K562 (cell line): ENCODE data around the gene PACSIN2. TPM values are rescaled to one million over a fixed set of nuclear protein-coding genes. Genes with fewer than 3 reads are reported as not detected.

ENCODE experiments used
- ATAC-seq: fragments of 200-7000 bp; cut with Tn5 transposase; 3 replicates; pipeline ENCODE4 v1.9.1; 2020; ENCODE audit warnings: moderate library complexity
- BruUV-seq: library from RNA; stranded (reverse); fragments of 400-500 nt; replicated peaks from 2 replicates; lab custom pipeline; 2021; lab: Mats Ljungman, UMichigan
- CTCF ChIA-PET: fragments of 300-600 bp; formaldehyde crosslinking; extraction: SDS; loops from one replicate; lab custom pipeline; 2021; ENCODE audit warnings: low intra/inter-chr PET ratio; lab: Yijun Ruan, JAX
- POLR2A ChIA-PET: fragments of 300-600, 350-650 bp; sonication (Branson Sonifier 250); formaldehyde crosslinking; extraction: SDS; loops from one replicate; lab custom pipeline; 2021; ENCODE audit warnings: antibody characterized with exemption, inconsistent platforms; lab: Yijun Ruan, JAX
- DNase-seq, 4 experiments: peaks; one replicate each; pipeline versions ENCODE4 v3.0.0 to v3.0.0-alpha.2; 2011 to 2018; ENCODE audit warnings: low spot score in 3 of 4, mixed read lengths in 3 of 4; ENCODE audit errors: extremely low read depth in 1 of 4
- FAIRE-seq: peaks from 2 replicates; lab custom pipeline; 2011; peaks lifted over from hg19 to GRCh38; lab: Jason Lieb, UNC
- H2AFZ ChIP-seq: 2 replicates; pipeline ENCODE4 v1.6.0; 2011; ENCODE audit warnings: low read depth, low read length, control low read depth, inconsistent platforms
- H3K27ac ChIP-seq: fragments of 200-600 bp; 3 replicates; pipeline ENCODE4 v1.8.0; 2011; ENCODE audit warnings: low read depth, mild to moderate bottlenecking, control low read depth, inconsistent platforms, low read length, moderate library complexity, mixed read lengths; ENCODE audit errors: extremely low read depth
- H3K27me3 ChIP-seq, 2 experiments: fragments of 300-600 bp in 1 of 2; 2 replicates in 1 of 2; 3 replicates in 1 of 2; pipeline versions ENCODE4 v1.6.0 to v1.8.0; 2011; ENCODE audit warnings: inconsistent platforms in 2 of 2, low read length in 2 of 2, mild to moderate bottlenecking in 1 of 2, mixed read lengths in 1 of 2, moderate library complexity in 1 of 2; ENCODE audit not compliant: control insufficient read depth in 2 of 2, insufficient read depth in 2 of 2
- H3K36me3 ChIP-seq: fragments of 300-600 bp; 3 replicates; pipeline ENCODE4 v1.8.0; 2011; ENCODE audit warnings: mild to moderate bottlenecking, low read length, inconsistent platforms; ENCODE audit not compliant: control insufficient read depth, insufficient read depth
- H3K4me1 ChIP-seq, 2 experiments: fragments of 200-600 bp in 1 of 2; replicated peaks in 1 of 2; 2 replicates in 1 of 2; 3 replicates in 1 of 2; pipeline versions ENCODE4 v1.5.1 to v1.8.0; 2011; ENCODE audit warnings: inconsistent platforms in 2 of 2, low read length in 2 of 2, mild to moderate bottlenecking in 1 of 2, mixed read lengths in 1 of 2, moderate library complexity in 1 of 2; ENCODE audit not compliant: control insufficient read depth in 2 of 2, insufficient read depth in 2 of 2
- H3K4me2 ChIP-seq: 2 replicates; pipeline ENCODE4 v1.6.1; 2011; ENCODE audit warnings: low read length, control low read depth, inconsistent platforms, mixed read lengths; ENCODE audit not compliant: insufficient read depth
- H3K4me3 ChIP-seq: fragments of 200-600 bp; sonication (generic), shearing (Covaris generic); 2 replicates; pipeline ENCODE4 v1.5.1; 2016; ENCODE audit warnings: control low read depth, inconsistent platforms
- H3K79me2 ChIP-seq: fragments of 200-600 bp; 3 replicates; pipeline ENCODE4 v1.8.0; 2011; ENCODE audit warnings: low read length, inconsistent platforms; ENCODE audit not compliant: control insufficient read depth, insufficient read depth
- H3K9ac ChIP-seq, 2 experiments: 2 replicates each; pipeline versions ENCODE4 v1.6.0 to v1.6.1; 2011; ENCODE audit warnings: low read depth in 2 of 2, low read length in 2 of 2, control low read depth in 1 of 2, inconsistent platforms in 1 of 2, mild to moderate bottlenecking in 1 of 2, mixed read lengths in 1 of 2; ENCODE audit not compliant: insufficient read depth in 1 of 2
- H3K9me1 ChIP-seq: one replicate; pipeline ENCODE4 v1.6.0; 2011; ENCODE audit warnings: inconsistent platforms, mild to moderate bottlenecking, low read length, moderate library complexity; ENCODE audit not compliant: control insufficient read depth, insufficient read depth
- H3K9me3 ChIP-seq: replicated peaks from 2 replicates; pipeline ENCODE4 v1.5.1; 2011; ENCODE audit warnings: low read depth, low read length, inconsistent platforms; ENCODE audit not compliant: control insufficient read depth, insufficient read depth
- H4K20me1 ChIP-seq: replicated peaks from 2 replicates; pipeline ENCODE4 v1.6.1; 2011; ENCODE audit warnings: low read length, inconsistent platforms, mixed read lengths; ENCODE audit not compliant: control insufficient read depth, insufficient read depth
- HSF4 ChIP-seq: fragments of 250-450 bp; sonication (Bioruptor Pico); IDR thresholded peaks from 2 replicates; pipeline ENCODE4 v2.1.2; 2022; ENCODE audit warnings: mild to moderate bottlenecking, moderate library complexity, borderline replicate concordance
- MCM7 ChIP-seq, 2 experiments: fragments of 450-650 bp; IDR thresholded peaks; 2 replicates each; pipeline ENCODE4 v1.6.1; 2016 to 2018
- NR3C1 ChIP-seq: sonication (generic); formaldehyde crosslinking; IDR thresholded peaks from 2 replicates; pipeline ENCODE4 v1.8.1; 2022; ENCODE audit warnings: missing genetic modification reagents
- PHF20 ChIP-seq: fragments of 450-650 bp; IDR thresholded peaks from 2 replicates; pipeline ENCODE4 v1.6.1; 2018; ENCODE audit not compliant: partially characterized antibody
- POLR2H ChIP-seq: IDR thresholded peaks from 2 replicates; pipeline ENCODE4 v1.6.1; 2016; ENCODE audit warnings: missing genetic modification characterization, low read depth, mild to moderate bottlenecking, control low read depth, missing compliant biosample characterization, moderate library complexity
- SETDB1 ChIP-seq: IDR thresholded peaks from one replicate; pipeline ENCODE4 v1.6.1; 2012; ENCODE audit warnings: low read length, control low read depth, inconsistent platforms
- ZNF696 ChIP-seq: fragments of 250-450 bp; sonication (Bioruptor Pico); conservative IDR thresholded peaks from 2 replicates; pipeline ENCODE4 v1.4.0; 2020; ENCODE audit warnings: mild to moderate bottlenecking, moderate library complexity
- WGBS: fragments of 100-300 bp; shearing (Covaris generic); methylation state at CpG from one replicate; pipeline ENCODE4 v1.1.6; 2016; ENCODE audit warnings: low coverage, mixed read lengths; ENCODE audit not compliant: insufficient coverage; ENCODE audit errors: missing lambda C conversion rate; 5-methylcytosine and 5-hydroxymethylcytosine counted together
- in situ Hi-C: fragments of 300-500 bp; cut with MboI; formaldehyde crosslinking; loops from 4 replicates; pipeline ENCODE4 v1.15.0; 2018; ENCODE audit warnings: inconsistent platforms, mixed read lengths
- intact Hi-C: fragments of 100-400 bp; cut with micrococcal nuclease; formaldehyde crosslinking; loops from 2 replicates; pipeline ENCODE4 v1.14.2; 2022
- polyA plus RNA-seq, 8 experiments: library from polyadenylated mRNA; depleted of rRNA in 4 of 8; stranded (reverse) in 5 of 8; unstranded in 3 of 8; fragments of >200 nt; fragmentation: Nextera tagmentation in 2 of 8; fragmentation: Illumina TruSeq in 1 of 8; extraction: Ambion mirVana in 2 of 8; extraction: Trizol in 1 of 8; gene quantifications; 2 replicates each; pipeline versions ENCODE4 v1.2.1 to v1.2.3, GENCODE V29; 2011 to 2014; ENCODE audit warnings: inconsistent platforms in 1 of 8, missing spikeins in 1 of 8
- total RNA-seq, 7 experiments: library from RNA; depleted of rRNA in 6 of 7; stranded (reverse); fragments of >200 nt in 6 of 7; fragmentation: Illumina TruSeq in 2 of 7; extraction: Trizol in 2 of 7; gene quantifications; 2 replicates each; pipeline versions ENCODE4 v1.2.1 to v1.2.3, GENCODE V29; 2011 to 2021; ENCODE audit warnings: low replicate concordance in 1 of 7
- TF ChIP-seq, protein P1 (sequence below): fragments of 250-450 bp; sonication (Bioruptor Pico); IDR thresholded peaks from 2 replicates; pipeline ENCODE4 v1.4.0; 2020; ENCODE audit warnings: mild to moderate bottlenecking, moderate library complexity

The PACSIN2 gene
- total and polyA plus RNA-seq, 9 of the 15 experiments (the other 6 are each of a cell fraction or from before 2014, with no cell fraction given): 0.45 to 45.1 (median 23.9) TPM

GRCh38 chr22:43009444-43009843 is 5.5 kb downstream of the PACSIN2 start:
- TF ChIP-seq POLR2H (tag) (no peak), ZNF696 (no peak), HSF4 (CRISPR knock-in tag) (no peak), PHF20 (no peak), NR3C1 (CRISPR knock-in tag) (no peak), SETDB1 (no peak), MCM7 (IDR thresholded peaks at IDR 0.05) (no peak)
- TF ChIP-seq, protein P1, sequence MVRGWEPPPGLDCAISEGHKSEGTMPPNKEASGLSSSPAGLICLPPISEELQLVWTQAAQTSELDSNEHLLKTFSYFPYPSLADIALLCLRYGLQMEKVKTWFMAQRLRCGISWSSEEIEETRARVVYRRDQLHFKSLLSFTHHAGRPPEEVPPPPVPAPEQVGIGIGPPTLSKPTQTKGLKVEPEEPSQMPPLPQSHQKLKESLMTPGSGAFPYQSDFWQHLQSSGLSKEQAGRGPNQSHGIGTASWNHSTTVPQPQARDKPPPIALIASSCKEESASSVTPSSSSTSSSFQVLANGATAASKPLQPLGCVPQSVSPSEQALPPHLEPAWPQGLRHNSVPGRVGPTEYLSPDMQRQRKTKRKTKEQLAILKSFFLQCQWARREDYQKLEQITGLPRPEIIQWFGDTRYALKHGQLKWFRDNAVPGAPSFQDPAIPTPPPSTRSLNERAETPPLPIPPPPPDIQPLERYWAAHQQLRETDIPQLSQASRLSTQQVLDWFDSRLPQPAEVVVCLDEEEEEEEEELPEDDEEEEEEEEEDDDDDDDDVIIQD (CRISPR knock-in tag): no peak
- no peaks in the 10 kb centered on the region for H3K9me1 ChIP-seq
- H3K79me2 ChIP-seq: peaks cover 78% of the 10 kb centered on the region
- H3K4me3 ChIP-seq: no peak overlapping the region
- H3K4me2 ChIP-seq: no peak overlapping the region
- no peaks in the 10 kb centered on the region for H3K27me3 ChIP-seq
- intact Hi-C loops (no loop called here), in situ Hi-C loops (no loop called here)
- FAIRE-seq: no peak
- H3K9ac ChIP-seq: no peak overlapping the region
- H3K9me3 ChIP-seq: no peaks in the 10 kb centered on the region
- 84% methylated on average over 4 of the region's 4 CpGs for WGBS
- H4K20me1 ChIP-seq: peaks cover 19% of the 10 kb centered on the region
- no peak for DNase-seq
- peaks cover 27% of the 10 kb centered on the region in 2 experiments; a peak in 4 of 5 replicates for H3K4me1 ChIP-seq
- no peak for ATAC-seq
- BruUV-seq: no TSS peak
- H3K36me3 ChIP-seq: no peaks in the 10 kb centered on the region
- CTCF ChIA-PET: no interaction called here
- POLR2A ChIA-PET: no interaction called here
- no peak overlapping the region for H3K27ac ChIP-seq
- no peak overlapping the region for H2AFZ ChIP-seq
